IMR-90 (cell line): Measurements from ENCODE around the gene FARS2. TPM values are rescaled to one million over a fixed set of nuclear protein-coding genes. Genes with fewer than 3 reads are reported as not detected.

Source experiments
- ATAC-seq: fragments of 200-7000 bp; cut with Tn5 transposase; 2 replicates; pipeline ENCODE4 v1.9.1; 2020; ENCODE audit warnings: low read depth, mild to moderate bottlenecking, moderate library complexity
- BruUV-seq: library from RNA; stranded (reverse); fragments of 400-500 nt; replicated peaks from 2 replicates; lab custom pipeline; 2021; lab: Mats Ljungman, UMichigan
- CTCF ChIA-PET: fragments of 300-600 bp; formaldehyde crosslinking; extraction: SDS; loops from one replicate; lab custom pipeline; 2021; ENCODE audit warnings: antibody characterized with exemption; lab: Yijun Ruan, JAX
- POLR2A ChIA-PET: fragments of 300-600 bp; sonication (Branson Sonifier 250); formaldehyde crosslinking; loops from one replicate; lab custom pipeline; 2022; ENCODE audit warnings: antibody characterized with exemption; ENCODE audit not compliant: unreplicated experiment; lab: Charles Lee
- DNase-seq: peaks from one replicate; pipeline ENCODE4 v3.0.0; 2013
- H2AFZ ChIP-seq: replicated peaks from 2 replicates; pipeline ENCODE3; 2013; ENCODE audit warnings: low read length, mild to moderate bottlenecking; ENCODE audit not compliant: poor library complexity
- H2AK5ac ChIP-seq: 2 replicates; pipeline ENCODE4 v1.6.1; 2013; ENCODE audit warnings: low read depth, low read length, inconsistent platforms
- H2AK9ac ChIP-seq: replicated peaks from 2 replicates; pipeline ENCODE3; 2013; ENCODE audit warnings: mild to moderate bottlenecking, low read depth, low read length, moderate library complexity; ENCODE audit not compliant: poor library complexity
- H2BK120ac ChIP-seq: 2 replicates; pipeline ENCODE4 v1.6.1; 2013; ENCODE audit warnings: low read depth, low read length, inconsistent platforms
- H2BK15ac ChIP-seq: 3 replicates; pipeline ENCODE4 v1.6.1; 2013; ENCODE audit warnings: low read depth, low read length, inconsistent platforms
- H2BK20ac ChIP-seq: 2 replicates; pipeline ENCODE4 v1.6.1; 2013; ENCODE audit warnings: low read depth, mild to moderate bottlenecking, inconsistent platforms, low read length, moderate library complexity
- H2BK5ac ChIP-seq: 2 replicates; pipeline ENCODE4 v1.6.1; 2013; ENCODE audit warnings: mild to moderate bottlenecking, low read depth, low read length, inconsistent platforms; ENCODE audit not compliant: poor library complexity, severe bottlenecking
- H3K14ac ChIP-seq: replicated peaks from 2 replicates; pipeline ENCODE4 v1.6.1; 2013; ENCODE audit warnings: low read depth, low read length, inconsistent platforms
- H3K18ac ChIP-seq: 2 replicates; pipeline ENCODE4 v1.6.1; 2013; ENCODE audit warnings: low read depth, low read length, control low read depth
- H3K23ac ChIP-seq: 2 replicates; pipeline ENCODE4 v1.6.1; 2013; ENCODE audit warnings: low read depth, low read length, inconsistent platforms
- H3K27ac ChIP-seq: 2 replicates; pipeline ENCODE4 v1.5.1; 2013; ENCODE audit warnings: mild to moderate bottlenecking, control low read depth, low read length; ENCODE audit not compliant: insufficient read depth
- H3K27me3 ChIP-seq: 2 replicates; pipeline ENCODE4 v1.6.1; 2013; ENCODE audit warnings: low read length; ENCODE audit not compliant: control insufficient read depth, insufficient read depth
- H3K36me3 ChIP-seq: 2 replicates; pipeline ENCODE4 v1.6.1; 2013; ENCODE audit warnings: low read length, mixed read lengths; ENCODE audit not compliant: control insufficient read depth, insufficient read depth
- H3K4ac ChIP-seq: 2 replicates; pipeline ENCODE4 v1.6.1; 2013; ENCODE audit warnings: low read depth, low read length, inconsistent platforms
- H3K4me1 ChIP-seq: 2 replicates; pipeline ENCODE4 v1.6.1; 2013; ENCODE audit warnings: low read length, mixed read lengths; ENCODE audit not compliant: control insufficient read depth, insufficient read depth
- H3K4me2 ChIP-seq: 2 replicates; pipeline ENCODE4 v1.6.1; 2013; ENCODE audit warnings: low read depth, mild to moderate bottlenecking, control low read depth, low read length, moderate library complexity
- H3K4me3 ChIP-seq: 2 replicates; pipeline ENCODE4 v1.5.1; 2013; ENCODE audit warnings: low read depth, mild to moderate bottlenecking, control low read depth, low read length, moderate library complexity; ENCODE audit not compliant: insufficient read depth
- H3K56ac ChIP-seq: 2 replicates; pipeline ENCODE4 v1.6.1; 2013; ENCODE audit warnings: low read length, inconsistent platforms; ENCODE audit not compliant: insufficient read depth; ENCODE audit errors: extremely low read depth
- H3K79me1 ChIP-seq, 2 experiments: 2 replicates each; pipeline ENCODE4 v1.6.1; 2013; ENCODE audit warnings: low read length in 2 of 2, inconsistent platforms in 1 of 2, low read depth in 1 of 2
- H3K9ac ChIP-seq: 2 replicates; pipeline ENCODE4 v1.6.1; 2013; ENCODE audit warnings: low read depth, low read length, control low read depth
- H3K9me1 ChIP-seq: 2 replicates; pipeline ENCODE4 v1.6.1; 2013; ENCODE audit warnings: low read length, inconsistent platforms; ENCODE audit not compliant: insufficient read depth
- H3K9me3 ChIP-seq: 2 replicates; pipeline ENCODE4 v1.6.1; 2013; ENCODE audit warnings: low read length; ENCODE audit not compliant: control insufficient read depth, insufficient read depth
- H4K20me1 ChIP-seq: 2 replicates; pipeline ENCODE4 v1.6.1; 2013; ENCODE audit warnings: low read length, inconsistent platforms; ENCODE audit not compliant: insufficient read depth
- H4K5ac ChIP-seq: 2 replicates; pipeline ENCODE4 v1.6.1; 2013; ENCODE audit warnings: mild to moderate bottlenecking, low read depth, low read length, control low read depth
- H4K8ac ChIP-seq, 2 experiments: 2 replicates each; pipeline ENCODE4 v1.6.1; 2013; ENCODE audit warnings: low read depth in 2 of 2, low read length in 2 of 2, control low read depth in 1 of 2, inconsistent platforms in 1 of 2
- H4K91ac ChIP-seq: 2 replicates; pipeline ENCODE4 v1.6.1; 2013; ENCODE audit warnings: low read depth, low read length, inconsistent platforms; ENCODE audit not compliant: insufficient read depth
- CEBPB ChIP-seq: IDR thresholded peaks from 2 replicates; pipeline ENCODE4 v1.6.1; 2012; ENCODE audit warnings: low read depth, low read length, improper control_type of control experiment
- FOS ChIP-seq: fragments of 150-350 bp; IDR thresholded peaks from 2 replicates; pipeline ENCODE4 v1.6.1; 2016; ENCODE audit warnings: low read depth, low read length
- WGBS, 2 experiments: methylation state at CpG; one replicate each; pipeline versions ENCODE4 v1.1.5 to v1.1.7; 2013; ENCODE audit warnings: missing lambda C conversion rate in 2 of 2; ENCODE audit not compliant: insufficient read length in 1 of 2; ENCODE audit errors: extremely low coverage in 2 of 2; 5-methylcytosine and 5-hydroxymethylcytosine counted together
- dilution Hi-C: fragments of 300-500 bp; cut with HindIII; formaldehyde crosslinking; loops from one replicate; pipeline ENCODE4 v1.14.3; 2018; ENCODE audit warnings: low sequenced_read_pairs; ENCODE audit not compliant: unreplicated experiment
- in situ Hi-C: fragments of 300-500 bp; cut with MboI; formaldehyde crosslinking; loops from 3 replicates; pipeline ENCODE4 v1.14.3; 2019; ENCODE audit warnings: low sequenced_read_pairs, inconsistent platforms, mixed read lengths
- intact Hi-C: fragments of 100-400 bp; cut with micrococcal nuclease; formaldehyde crosslinking; loops from 2 replicates; pipeline ENCODE4 v1.10.0; 2022
- polyA plus RNA-seq, 3 experiments: library from polyadenylated mRNA; depleted of rRNA; stranded (reverse); fragments of >200 nt; gene quantifications; 2 replicates each; pipeline ENCODE4 v1.2.3, GENCODE V29; 2012; ENCODE audit warnings: low replicate concordance in 1 of 3
- total RNA-seq: library from RNA; depleted of rRNA; stranded (reverse); fragments of >200 nt; gene quantifications from 2 replicates; pipeline ENCODE4 v1.2.3, GENCODE V29; 2012

The FARS2 gene
- total and polyA plus RNA-seq, 2 of the 4 experiments (the other 2 are of a cell fraction) = 12.1 to 28.9 TPM

GRCh38 chr6:5285081-5285480 lies 23.8 kb downstream of the FARS2 start:
- no peak for ATAC-seq
- Histone ChIP-seq H3K4me1 (peaks cover 9% of the 10 kb centered on the region), H2AFZ (no peak overlapping the region), H4K20me1 (peaks cover 22% of the 10 kb centered on the region), H3K79me1 (peaks cover 15 to 41% of the 10 kb centered on the region in 2 experiments), H3K9me1 (peaks cover 13% of the 10 kb centered on the region), H3K4ac (no peak overlapping the region), H4K91ac (no peak overlapping the region), H3K27me3 (no peaks in the 10 kb centered on the region), H3K18ac (no peak overlapping the region), H4K8ac (no peak overlapping the region), H2AK5ac (no peak overlapping the region), H3K36me3 (no peaks in the 10 kb centered on the region), H3K9ac (no peak overlapping the region), H3K56ac (no peak overlapping the region), H2BK5ac (no peak overlapping the region), H3K14ac (no peak overlapping the region), H2BK15ac (no peak overlapping the region), H2BK20ac (no peak overlapping the region), H4K5ac (no peak overlapping the region), H2BK120ac (no peak overlapping the region), H3K4me3 (no peak overlapping the region), H2AK9ac (no peak overlapping the region), H3K4me2 (no peak overlapping the region), H3K23ac (no peak overlapping the region), H3K9me3 (no peaks in the 10 kb centered on the region), H3K27ac (no peak overlapping the region)
- CTCF ChIA-PET = no interaction called here
- TF ChIP-seq FOS (no peak), CEBPB (no peak)
- intact Hi-C loops (no loop called here), in situ Hi-C loops (no loop called here), dilution Hi-C loops (no loop called here)
- 100% methylated on average over 3 of the region's 6 CpGs; no CpG with 5 or more reads in 1 of the 2 experiments for WGBS, 2 experiments
- no TSS peak for BruUV-seq
- POLR2A ChIA-PET = no interaction called here
- DNase-seq = no peak
